Measurements from ENCODE around the gene DUSP1. TPM values are rescaled to one million over a fixed set of nuclear protein-coding genes. Genes with fewer than 3 reads are reported as not detected.

Gene DUSP1
- polyA plus RNA-seq, 6 donors from 2014 or later: 1,129 to 3,568 (median 2,122) TPM

GRCh38 chr5:172769616-172770373 lies 1.2 kb downstream of the DUSP1 start:
- ATAC-seq (ENCODE audit: low read depth in 2 of 2): no peak
- peaks cover 47 to 87% (median 70%) of the 10 kb centered on the region in 3 donors for H3K4me1 Mint-ChIP-seq
- peak overlapping the region; percentile 89 to 99 (median 96) for H3K4me3 Mint-ChIP-seq
- H3K36me3 Mint-ChIP-seq: peaks cover 13 to 20% of the 10 kb centered on the region in 2 donors
- DNase-seq: peak; percentile 38
- peaks cover 0 to 3% (median 0%) of the 10 kb centered on the region in 7 donors for H3K9me3 Mint-ChIP-seq
- H3K27ac Mint-ChIP-seq: peak overlapping the region; percentile 97 to 100 (median 99)
- H3K27me3 Mint-ChIP-seq: no peaks in the 10 kb centered on the region

- Mint-ChIP-seq H3K27ac (peak overlapping the region; percentile 97 to 100 (median 99)), H3K36me3 (peaks cover 13 to 20% of the 10 kb centered on the region in 2 donors), H3K9me3 (peaks cover 0 to 3% (median 0%) of the 10 kb centered on the region in 7 donors), H3K4me3 (peak overlapping the region; percentile 89 to 99 (median 96)), H3K27me3 (no peaks in the 10 kb centered on the region), H3K4me1 (peaks cover 46 to 85% (median 69%) of the 10 kb centered on the region in 3 donors)
- DNase-seq: no peak
- no peak for ATAC-seq (ENCODE audit: low read depth in 2 of 2)
These were observed 1.7 kb downstream of the DUSP1 start for GRCh38 chr5:172769342-172769615.

GRCh38 chr5:172768573-172769341 lies 2.2 kb downstream of the DUSP1 start:
- ATAC-seq (ENCODE audit: low read depth in 2 of 2): no peak
- Mint-ChIP-seq H3K4me1 (peaks cover 49 to 88% (median 71%) of the 10 kb centered on the region in 3 donors), H3K27me3 (no peaks in the 10 kb centered on the region)

GRCh38 chr5:172768098-172768572 lies 2.9 kb downstream of the DUSP1 start:
- DNase-seq (no peak), ATAC-seq (ENCODE audit: low read depth in 2 of 2) (no peak)
- peaks cover 13 to 20% of the 10 kb centered on the region in 2 donors for H3K36me3 Mint-ChIP-seq
- H3K27me3 Mint-ChIP-seq: no peaks in the 10 kb centered on the region
- H3K4me1 Mint-ChIP-seq: peaks cover 47 to 86% (median 69%) of the 10 kb centered on the region in 3 donors
- H3K27ac Mint-ChIP-seq: peak overlapping the region; percentile 92 to 100 (median 99)
- H3K4me3 Mint-ChIP-seq: peak overlapping the region; percentile 89 to 99 (median 96)
- H3K9me3 Mint-ChIP-seq: peaks cover 0 to 3% (median 0%) of the 10 kb centered on the region in 7 donors

More at GRCh38 chr5:172768573-172769341, 2.2 kb downstream of the DUSP1 start:
- peaks cover 0 to 3% (median 0%) of the 10 kb centered on the region in 7 donors for H3K9me3 Mint-ChIP-seq
- peaks cover 13 to 20% of the 10 kb centered on the region in 2 donors for H3K36me3 Mint-ChIP-seq
- peak overlapping the region; percentile 97 to 100 (median 99) for H3K27ac Mint-ChIP-seq
- DNase-seq: peak; percentile 51
- peak overlapping the region; percentile 89 to 99 (median 96) for H3K4me3 Mint-ChIP-seq

- Mint-ChIP-seq H3K4me1 (peaks cover 42 to 70% (median 62%) of the 10 kb centered on the region in 3 donors), H3K36me3 (peaks cover 13 to 20% of the 10 kb centered on the region in 2 donors), H3K9me3 (peaks cover 0 to 3% (median 0%) of the 10 kb centered on the region in 7 donors), H3K27me3 (no peaks in the 10 kb centered on the region), H3K4me3 (peak overlapping the region in 7 of 8 donors; percentile 17 to 96 (median 60)), H3K27ac (peak overlapping the region; percentile 99 to 100 (median 99))
- ATAC-seq (ENCODE audit: low read depth in 2 of 2) (no peak), DNase-seq (peak; percentile 66)
These were observed 4.5 kb downstream of the DUSP1 start for GRCh38 chr5:172766287-172767108.

- ATAC-seq (ENCODE audit: low read depth in 2 of 2): no peak
- Mint-ChIP-seq H3K36me3 (peaks cover 13 to 20% of the 10 kb centered on the region in 2 donors), H3K27me3 (no peaks in the 10 kb centered on the region), H3K9me3 (peaks cover 0 to 3% (median 0%) of the 10 kb centered on the region in 7 donors), H3K4me1 (peaks cover 42 to 64% (median 62%) of the 10 kb centered on the region in 3 donors), H3K27ac (peak overlapping the region; percentile 99 to 100 (median 99)), H3K4me3 (peak overlapping the region; percentile 80 to 96 (median 90))
- no peak for DNase-seq
These were observed 5.2 kb downstream of the DUSP1 start for GRCh38 chr5:172765766-172766286.

GRCh38 chr5:172764861-172765765 lies 5.9 kb downstream of the DUSP1 start:
- peaks cover 42 to 61% (median 60%) of the 10 kb centered on the region in 3 donors for H3K4me1 Mint-ChIP-seq
- peaks cover 13 to 19% of the 10 kb centered on the region in 2 donors for H3K36me3 Mint-ChIP-seq
- peak overlapping the region; percentile 99 to 100 (median 99) for H3K27ac Mint-ChIP-seq
- H3K4me3 Mint-ChIP-seq: peak overlapping the region; percentile 80 to 96 (median 90)
- H3K27me3 Mint-ChIP-seq: no peaks in the 10 kb centered on the region
- ATAC-seq (ENCODE audit: low read depth in 2 of 2): peak; percentile 65 to 71
- DNase-seq: peak; percentile 99
- peaks cover 0 to 3% (median 0%) of the 10 kb centered on the region in 7 donors for H3K9me3 Mint-ChIP-seq

- DNase-seq (no peak), ATAC-seq (ENCODE audit: low read depth in 2 of 2) (no peak)
- Mint-ChIP-seq H3K27ac (peak overlapping the region in 4 of 6 donors; percentile 29 to 100 (median 83)), H3K9me3 (peaks cover 0 to 2% (median 0%) of the 10 kb centered on the region in 7 donors), H3K4me3 (peak overlapping the region in 2 of 8 donors; percentile 54 to 61), H3K4me1 (peaks cover 37 to 42% (median 40%) of the 10 kb centered on the region in 3 donors), H3K27me3 (no peaks in the 10 kb centered on the region), H3K36me3 (peaks cover 0 to 7% of the 10 kb centered on the region in 2 donors)
These were observed 7.9 kb downstream of the DUSP1 start for GRCh38 chr5:172763120-172763464.

GRCh38 chr5:172762214-172763119 lies 8.5 kb downstream of the DUSP1 start:
- Mint-ChIP-seq H3K36me3 (peaks cover 0 to 2% of the 10 kb centered on the region in 2 donors), H3K4me3 (no peak overlapping the region), H3K9me3 (peaks cover 0 to 2% (median 0%) of the 10 kb centered on the region in 7 donors), H3K27ac (peak overlapping the region in 5 of 6 donors; percentile 62 to 88 (median 71)), H3K4me1 (peaks cover 36% of the 10 kb centered on the region in 3 donors), H3K27me3 (peaks cover 0 to 4% (median 0%) of the 10 kb centered on the region in 3 donors)
- no peak for ATAC-seq (ENCODE audit: low read depth in 2 of 2)
- no peak for DNase-seq

- H3K9me3 Mint-ChIP-seq: peaks cover 0 to 2% (median 0%) of the 10 kb centered on the region in 7 donors
- peak overlapping the region in 1 of 8 donors; percentile 55 for H3K4me3 Mint-ChIP-seq
- peaks cover 23 to 26% (median 26%) of the 10 kb centered on the region in 3 donors for H3K4me1 Mint-ChIP-seq
- H3K27me3 Mint-ChIP-seq: peaks cover 0 to 8% (median 0%) of the 10 kb centered on the region in 3 donors
- H3K27ac Mint-ChIP-seq: peak overlapping the region in 3 of 6 donors; percentile 3 to 91 (median 29)
- no peaks in the 10 kb centered on the region for H3K36me3 Mint-ChIP-seq
- DNase-seq (no peak), ATAC-seq (ENCODE audit: low read depth in 2 of 2) (no peak)
These were observed 10.0 kb downstream of the DUSP1 start for GRCh38 chr5:172760959-172761358.

GRCh38 chr5:172760136-172760535 lies 10.9 kb downstream of the DUSP1 start:
- Mint-ChIP-seq H3K4me3 (no peak overlapping the region), H3K27me3 (peaks cover 0 to 8% (median 0%) of the 10 kb centered on the region in 3 donors), H3K27ac (peak overlapping the region in 2 of 6 donors; percentile 3 to 85), H3K36me3 (no peaks in the 10 kb centered on the region), H3K4me1 (peaks cover 15 to 18% (median 17%) of the 10 kb centered on the region in 3 donors), H3K9me3 (peaks cover 0 to 2% (median 0%) of the 10 kb centered on the region in 7 donors)
- ATAC-seq (ENCODE audit: low read depth in 2 of 2) (no peak), DNase-seq (no peak)
